GM12801 (cell line): Measurements from ENCODE around the gene JAGN1.

Experiments
- CTCF ChIP-seq: IDR thresholded peaks from one replicate; pipeline ENCODE4 v1.5.1; 2011; ENCODE audit warnings: control low read depth; ENCODE audit not compliant: insufficient read length; ENCODE audit errors: extremely low read depth

Gene JAGN1

GRCh38 chr3:9867106-9867505 is 23.3 kb upstream of the JAGN1 start:
- TF ChIP-seq CTCF, result no peak

GRCh38 chr3:9869955-9870354 is 20.5 kb upstream of the JAGN1 start:
- TF ChIP-seq CTCF, result no peak

- TF ChIP-seq CTCF, result no peak
Measured at GRCh38 chr3:9870978-9871377, 19.4 kb upstream of the JAGN1 start.

GRCh38 chr3:9875448-9875847 is 15.0 kb upstream of the JAGN1 start:
- TF ChIP-seq CTCF, result no peak

GRCh38 chr3:9876991-9877390 is 13.4 kb upstream of the JAGN1 start:
- no peak for TF ChIP-seq CTCF

GRCh38 chr3:9878700-9879099 is 11.7 kb upstream of the JAGN1 start:
- TF ChIP-seq CTCF, result no peak

- TF ChIP-seq CTCF, result no peak
Measured at GRCh38 chr3:9879830-9880549, 10.4 kb upstream of the JAGN1 start, which contains the start of gene CIDEC. Gene CIDEC, minus strand, starts transcription at chr3:9880253. Its CDS starts 1,767 bp downstream, at chr3:9878486.
